Trophoblast cell (in vitro differentiated cells and primary cell): ENCODE results near the gene PCDH1.
A peak's percentile ranks its signal among the peaks of the same experiment; 100 is the strongest.
"Not testable (repeated sequence)": the region's sequence is repeated elsewhere in the genome, so short reads cannot be mapped to it uniquely, and the experiment has no call there.

Experiments
- DNase-seq, 2 donors: peaks; one replicate each; pipeline ENCODE4 v3.0.0-alpha.2; 2016
- H2AFZ ChIP-seq: 2 replicates; pipeline ENCODE4 v1.6.1; 2013; ENCODE audit warnings: low read length, moderate library complexity, mild to moderate bottlenecking; ENCODE audit not compliant: insufficient read depth, poor library complexity
- H2AK5ac ChIP-seq: 2 replicates; pipeline ENCODE4 v1.6.1; 2013; ENCODE audit warnings: mild to moderate bottlenecking, low read length
- H2BK120ac ChIP-seq: 2 replicates; pipeline ENCODE4 v1.6.1; 2013; ENCODE audit warnings: low read length, mild to moderate bottlenecking, moderate library complexity; ENCODE audit not compliant: insufficient read depth, poor library complexity
- H2BK12ac ChIP-seq: 2 replicates; pipeline ENCODE4 v1.6.1; 2013; ENCODE audit warnings: mild to moderate bottlenecking, low read length, moderate library complexity
- H2BK5ac ChIP-seq: 2 replicates; pipeline ENCODE4 v1.6.1; 2013; ENCODE audit warnings: low read length, low read depth, moderate library complexity, mild to moderate bottlenecking; ENCODE audit not compliant: poor library complexity
- H3K14ac ChIP-seq: 2 replicates; pipeline ENCODE4 v1.6.1; 2013; ENCODE audit warnings: mild to moderate bottlenecking, low read length
- H3K18ac ChIP-seq: 2 replicates; pipeline ENCODE4 v1.6.1; 2013; ENCODE audit warnings: mild to moderate bottlenecking, low read length
- H3K23ac ChIP-seq: 2 replicates; pipeline ENCODE4 v1.6.1; 2013; ENCODE audit warnings: low read length
- H3K27ac ChIP-seq: 2 replicates; pipeline ENCODE4 v1.5.1; 2013; ENCODE audit warnings: low read depth, mild to moderate bottlenecking, inconsistent platforms, low read length, moderate library complexity
- H3K27me3 ChIP-seq: 2 replicates; pipeline ENCODE4 v1.6.1; 2013; ENCODE audit warnings: inconsistent platforms, mild to moderate bottlenecking, low read length, moderate library complexity; ENCODE audit not compliant: insufficient read depth
- H3K36me3 ChIP-seq, 2 experiments: 1 replicate in 1 of 2; 2 replicates in 1 of 2; pipeline ENCODE4 v1.6.1; 2013; ENCODE audit warnings: low read length in 2 of 2, mild to moderate bottlenecking in 2 of 2, moderate library complexity in 1 of 2; ENCODE audit not compliant: insufficient read depth in 2 of 2, control insufficient read depth in 1 of 2
- H3K4ac ChIP-seq: 2 replicates; pipeline ENCODE4 v1.6.1; 2013; ENCODE audit warnings: low read depth, mild to moderate bottlenecking, low read length, moderate library complexity
- H3K4me1 ChIP-seq, 2 experiments: 1 replicate in 1 of 2; 2 replicates in 1 of 2; pipeline ENCODE4 v1.6.1; 2013; ENCODE audit warnings: low read length in 2 of 2, mild to moderate bottlenecking in 2 of 2, moderate library complexity in 1 of 2; ENCODE audit not compliant: insufficient read depth in 2 of 2, control insufficient read depth in 1 of 2
- H3K4me2 ChIP-seq: 2 replicates; pipeline ENCODE4 v1.6.1; 2013; ENCODE audit warnings: inconsistent platforms, mild to moderate bottlenecking, low read length, moderate library complexity
- H3K4me3 ChIP-seq: 2 replicates; pipeline ENCODE4 v1.5.1; 2013; ENCODE audit warnings: mild to moderate bottlenecking, low read depth, low read length, inconsistent platforms
- H3K79me1 ChIP-seq: one replicate; pipeline ENCODE4 v1.6.1; 2013; ENCODE audit warnings: low read length
- H3K79me2 ChIP-seq: 2 replicates; pipeline ENCODE4 v1.6.1; 2013; ENCODE audit warnings: low read length, mild to moderate bottlenecking; ENCODE audit not compliant: control insufficient read depth, insufficient read depth, poor library complexity
- H3K9ac ChIP-seq: 2 replicates; pipeline ENCODE4 v1.6.1; 2013; ENCODE audit warnings: mild to moderate bottlenecking, low read length
- H3K9me3 ChIP-seq: 2 replicates; pipeline ENCODE4 v1.6.1; 2013; ENCODE audit warnings: low read depth, mild to moderate bottlenecking, control low read depth, inconsistent platforms, low read length; ENCODE audit not compliant: insufficient read depth
- H4K12ac ChIP-seq: 2 replicates; pipeline ENCODE4 v1.6.1; 2013; ENCODE audit warnings: low read depth, mild to moderate bottlenecking, low read length, moderate library complexity
- H4K8ac ChIP-seq: 2 replicates; pipeline ENCODE4 v1.6.1; 2013; ENCODE audit warnings: low read depth, mild to moderate bottlenecking, low read length, moderate library complexity
- H4K91ac ChIP-seq: one replicate; pipeline ENCODE4 v1.6.1; 2013; ENCODE audit warnings: low read depth, mild to moderate bottlenecking, low read length, moderate library complexity
- WGBS: extraction: QIAGEN DNeasy Blood & Tissue Kit; methylation state at CpG from one replicate; pipeline ENCODE4 v1.1.7; 2013; ENCODE audit warnings: missing lambda C conversion rate; ENCODE audit not compliant: insufficient read length, insufficient coverage; ENCODE audit errors: extremely low coverage; 5-methylcytosine and 5-hydroxymethylcytosine counted together

Gene PCDH1

DNA sequence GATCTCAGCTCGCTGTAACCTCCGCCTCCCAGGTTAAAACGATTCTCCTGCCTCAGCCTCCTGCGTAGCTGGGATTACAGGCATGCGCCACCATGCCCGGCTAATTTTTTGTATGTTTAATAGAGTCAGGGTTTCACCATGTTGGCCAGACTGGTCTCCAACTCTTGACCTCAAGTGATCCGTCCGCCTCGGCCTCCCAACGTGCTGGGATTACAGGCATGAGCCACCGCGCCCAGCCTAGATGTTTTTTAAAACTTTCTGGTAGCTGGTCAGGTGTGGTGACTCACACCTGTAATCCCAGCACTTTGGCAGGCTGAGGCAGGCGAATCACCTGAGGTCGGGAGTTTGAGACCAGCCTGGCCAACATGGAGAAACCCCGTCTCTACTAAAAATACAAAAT, 57.5 kb downstream of the PCDH1 start:
- not testable (repeated sequence) for H2BK12ac ChIP-seq, H3K4ac ChIP-seq, H3K79me2 ChIP-seq, H3K36me3 ChIP-seq, H3K9me3 ChIP-seq, H4K12ac ChIP-seq, H2AFZ ChIP-seq, H3K23ac ChIP-seq, H3K4me2 ChIP-seq, H2BK120ac ChIP-seq, H4K91ac ChIP-seq, H3K27me3 ChIP-seq, H3K4me1 ChIP-seq, H3K18ac ChIP-seq, H3K79me1 ChIP-seq, H3K27ac ChIP-seq, H3K9ac ChIP-seq, H2BK5ac ChIP-seq, H2AK5ac ChIP-seq, H3K4me3 ChIP-seq, H4K8ac ChIP-seq, H3K14ac ChIP-seq
- peak; percentile 84 to 87 for DNase-seq
- WGBS, result no CpG with 5 or more reads among the region's 15 CpGs

- Histone ChIP-seq H3K36me3 (no peaks in the 10 kb centered on the region), H2BK12ac (no peak overlapping the region), H3K14ac (no peak overlapping the region), H4K8ac (no peak overlapping the region), H3K79me2 (no peaks in the 10 kb centered on the region), H3K27ac (no peak overlapping the region), H2AFZ (no peak overlapping the region), H4K12ac (no peak overlapping the region), H3K18ac (no peak overlapping the region), H3K4me2 (no peak overlapping the region), H2BK5ac (no peak overlapping the region), H3K23ac (no peak overlapping the region), H3K4me3 (no peak overlapping the region), H2BK120ac (no peak overlapping the region), H3K27me3 (no peaks in the 10 kb centered on the region), H3K4me1 (peaks cover 0 to 5% of the 10 kb centered on the region in 2 experiments), H2AK5ac (no peak overlapping the region), H4K91ac (no peak overlapping the region), H3K79me1 (no peaks in the 10 kb centered on the region), H3K9ac (no peak overlapping the region), H3K9me3 (no peaks in the 10 kb centered on the region), H3K4ac (no peak overlapping the region)
- no CpG with 5 or more reads among the region's 6 CpGs for WGBS
- peak; percentile 68 to 92 for DNase-seq
Measured at GRCh38 chr5:141817631-141818030, 60.6 kb downstream of the PCDH1 start.

DNA sequence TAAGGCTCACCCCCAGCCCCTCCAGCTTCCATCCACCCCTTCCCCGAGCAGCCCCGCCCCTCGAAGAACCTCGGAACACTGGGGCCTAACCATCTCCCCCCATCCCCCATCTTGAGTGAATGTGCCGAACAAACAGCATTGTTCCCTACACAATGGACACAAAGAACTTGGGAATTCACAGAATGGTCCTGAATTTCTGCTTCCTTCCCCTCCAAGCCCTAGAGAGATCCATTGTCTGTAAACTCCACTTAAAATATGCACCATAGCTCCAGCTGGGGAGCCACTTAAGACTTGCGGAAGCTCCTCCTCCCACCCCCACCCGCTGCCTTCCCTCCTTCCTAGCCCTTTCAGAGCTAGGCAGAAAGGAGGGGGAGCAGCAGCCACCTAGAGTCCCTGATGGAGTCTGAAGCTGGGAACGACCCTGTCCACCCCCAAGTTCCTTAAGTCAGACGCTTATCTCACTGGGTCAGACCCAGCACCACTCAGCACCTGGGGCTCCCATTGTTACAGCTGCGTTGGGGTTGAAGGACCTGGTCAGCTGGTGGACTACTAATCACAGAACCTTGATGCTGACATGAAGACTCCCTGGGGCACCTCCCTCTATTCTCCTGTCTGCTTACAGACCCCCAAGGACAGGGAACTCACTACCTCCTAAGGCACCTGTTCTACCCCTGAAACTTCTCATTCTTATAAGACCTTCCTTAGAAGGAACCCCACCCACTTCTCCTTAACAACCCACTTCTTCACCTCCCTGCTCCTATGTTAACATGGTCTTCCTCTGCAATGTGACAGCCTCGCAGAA, 61.4 kb downstream of the PCDH1 start:
- H3K79me1 ChIP-seq, result no peaks in the 10 kb centered on the region
- no peak overlapping the region for H3K23ac ChIP-seq
- no peak overlapping the region for H3K14ac ChIP-seq
- no peaks in the 10 kb centered on the region for H3K36me3 ChIP-seq
- DNase-seq, result no peak
- H3K9me3 ChIP-seq, result no peaks in the 10 kb centered on the region
- H3K4ac ChIP-seq, result no peak overlapping the region
- no peaks in the 10 kb centered on the region for H3K79me2 ChIP-seq
- no peak overlapping the region for H3K18ac ChIP-seq
- H4K8ac ChIP-seq, result no peak overlapping the region
- no peak overlapping the region for H2BK5ac ChIP-seq
- H4K91ac ChIP-seq, result no peak overlapping the region
- no peaks in the 10 kb centered on the region for H3K27me3 ChIP-seq
- H2AFZ ChIP-seq, result no peak overlapping the region
- H3K4me1 ChIP-seq, result peaks cover 0 to 5% of the 10 kb centered on the region in 2 experiments
- H2BK12ac ChIP-seq, result no peak overlapping the region
- H4K12ac ChIP-seq, result no peak overlapping the region
- no peak overlapping the region for H3K4me3 ChIP-seq
- no peak overlapping the region for H3K27ac ChIP-seq
- no CpG with 5 or more reads among the region's 11 CpGs for WGBS
- no peak overlapping the region for H2BK120ac ChIP-seq
- H3K4me2 ChIP-seq, result no peak overlapping the region
- H2AK5ac ChIP-seq, result no peak overlapping the region
- H3K9ac ChIP-seq, result no peak overlapping the region

- H3K79me1 ChIP-seq, result no peaks in the 10 kb centered on the region
- H3K18ac ChIP-seq, result no peak overlapping the region
- H4K8ac ChIP-seq, result no peak overlapping the region
- H3K23ac ChIP-seq, result no peak overlapping the region
- no peaks in the 10 kb centered on the region for H3K36me3 ChIP-seq
- H3K14ac ChIP-seq, result no peak overlapping the region
- no peaks in the 10 kb centered on the region for H3K9me3 ChIP-seq
- H3K4me2 ChIP-seq, result no peak overlapping the region
- no peak overlapping the region for H3K27ac ChIP-seq
- no peak overlapping the region for H3K9ac ChIP-seq
- no peaks in the 10 kb centered on the region for H3K27me3 ChIP-seq
- no peak overlapping the region for H3K4me3 ChIP-seq
- H3K79me2 ChIP-seq, result no peaks in the 10 kb centered on the region
- no peak overlapping the region for H2BK120ac ChIP-seq
- H2BK5ac ChIP-seq, result no peak overlapping the region
- no peak for DNase-seq
- peaks cover 0 to 5% of the 10 kb centered on the region in 2 experiments for H3K4me1 ChIP-seq
- H2BK12ac ChIP-seq, result no peak overlapping the region
- no peak overlapping the region for H2AFZ ChIP-seq
- no peak overlapping the region for H2AK5ac ChIP-seq
- H4K91ac ChIP-seq, result no peak overlapping the region
- H4K12ac ChIP-seq, result no peak overlapping the region
- H3K4ac ChIP-seq, result no peak overlapping the region
- WGBS, result no CpG with 5 or more reads among the region's 3 CpGs
Measured at GRCh38 chr5:141815796-141816180, 62.4 kb downstream of the PCDH1 start.
